Measurements from ENCODE around the gene PTPRT. TPM values are rescaled to one million over a fixed set of nuclear protein-coding genes. Genes with fewer than 3 reads are reported as not detected.

PTPRT gene
- polyA plus RNA-seq, 3 donors: not detected

DNA sequence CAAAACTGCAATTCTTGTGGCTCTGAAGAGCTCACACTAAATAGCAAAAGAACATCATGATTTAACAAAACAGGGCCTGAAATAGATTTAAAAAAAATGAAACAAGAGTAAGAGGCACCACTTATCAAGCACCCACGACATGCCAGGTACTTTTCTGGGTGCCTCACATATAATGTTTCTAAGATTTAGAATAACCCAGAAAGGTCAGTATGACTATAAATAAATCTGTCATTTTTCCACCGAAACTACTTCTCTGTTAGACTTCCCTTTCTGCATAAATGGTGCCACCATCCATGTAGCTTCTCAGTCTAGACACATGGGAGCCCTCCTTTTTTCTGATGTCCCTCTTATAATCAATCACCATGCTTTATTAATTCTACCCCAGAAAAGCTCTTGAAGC, 919.2 kb downstream of the PTPRT start:
- peaks cover 0 to 5% (median 3%) of the 10 kb centered on the region in 7 donors for H3K9me3 Mint-ChIP-seq
- peak overlapping the region in 1 of 7 donors; percentile 15 for H3K27ac Mint-ChIP-seq
- H3K4me2 ChIP-seq (replicated peaks; ENCODE audit: extremely low read depth, low read length, poor library complexity, severe bottlenecking): no peak overlapping the region
- no peak overlapping the region for H2AFZ ChIP-seq (ENCODE audit: insufficient read depth, low read depth, low read length, poor library complexity, severe bottlenecking)
- H3K27ac ChIP-seq (ENCODE audit: low read depth in 1 of 2, low read length in 2 of 2): no peak overlapping the region
- H4K20me1 ChIP-seq (ENCODE audit: insufficient read depth, low read length): no peaks in the 10 kb centered on the region
- H3K9ac ChIP-seq (ENCODE audit: insufficient read depth, low read length, poor library complexity, severe bottlenecking): no peak overlapping the region
- H3K36me3 Mint-ChIP-seq: no peaks in the 10 kb centered on the region
- no peak overlapping the region for H3K4me3 Mint-ChIP-seq
- WGBS (ENCODE audit: insufficient coverage): 50% methylated on average over 1 of the region's 2 CpGs
- H3K27me3 Mint-ChIP-seq (ENCODE audit: low read depth in 3 of 3): peaks cover 0 to 4% (median 0%) of the 10 kb centered on the region in 3 donors
- H3K36me3 ChIP-seq (replicated peaks in 1 of 2; ENCODE audit: control insufficient read depth in 1 of 2, insufficient read depth in 2 of 2, low read length in 2 of 2): no peaks in the 10 kb centered on the region
- no peak for DNase-seq
- TF ChIP-seq, protein P1, sequence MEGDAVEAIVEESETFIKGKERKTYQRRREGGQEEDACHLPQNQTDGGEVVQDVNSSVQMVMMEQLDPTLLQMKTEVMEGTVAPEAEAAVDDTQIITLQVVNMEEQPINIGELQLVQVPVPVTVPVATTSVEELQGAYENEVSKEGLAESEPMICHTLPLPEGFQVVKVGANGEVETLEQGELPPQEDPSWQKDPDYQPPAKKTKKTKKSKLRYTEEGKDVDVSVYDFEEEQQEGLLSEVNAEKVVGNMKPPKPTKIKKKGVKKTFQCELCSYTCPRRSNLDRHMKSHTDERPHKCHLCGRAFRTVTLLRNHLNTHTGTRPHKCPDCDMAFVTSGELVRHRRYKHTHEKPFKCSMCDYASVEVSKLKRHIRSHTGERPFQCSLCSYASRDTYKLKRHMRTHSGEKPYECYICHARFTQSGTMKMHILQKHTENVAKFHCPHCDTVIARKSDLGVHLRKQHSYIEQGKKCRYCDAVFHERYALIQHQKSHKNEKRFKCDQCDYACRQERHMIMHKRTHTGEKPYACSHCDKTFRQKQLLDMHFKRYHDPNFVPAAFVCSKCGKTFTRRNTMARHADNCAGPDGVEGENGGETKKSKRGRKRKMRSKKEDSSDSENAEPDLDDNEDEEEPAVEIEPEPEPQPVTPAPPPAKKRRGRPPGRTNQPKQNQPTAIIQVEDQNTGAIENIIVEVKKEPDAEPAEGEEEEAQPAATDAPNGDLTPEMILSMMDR (IDR thresholded peaks at IDR 0.05): no peak
- no peaks in the 10 kb centered on the region for H3K4me1 Mint-ChIP-seq
- H3K79me2 ChIP-seq (ENCODE audit: insufficient read depth, low read length): no peaks in the 10 kb centered on the region
- H3K27me3 ChIP-seq (ENCODE audit: control insufficient read depth in 2 of 2, insufficient read depth in 2 of 2, low read length in 2 of 2): no peaks in the 10 kb centered on the region
- no peaks in the 10 kb centered on the region for H3K4me1 ChIP-seq (ENCODE audit: control insufficient read depth in 1 of 2, insufficient read depth in 2 of 2, low read length in 2 of 2)
- intact Hi-C loops (cut with micrococcal nuclease): no loop called here
- H3K9me3 ChIP-seq (replicated peaks in 1 of 2; ENCODE audit: control insufficient read depth in 1 of 2, insufficient read depth in 1 of 2, low read length in 2 of 2): no peaks in the 10 kb centered on the region
- no peak overlapping the region for H3K4me3 ChIP-seq (replicated peaks in 1 of 3; ENCODE audit: low read depth in 2 of 3, low read length in 3 of 3)

DNA sequence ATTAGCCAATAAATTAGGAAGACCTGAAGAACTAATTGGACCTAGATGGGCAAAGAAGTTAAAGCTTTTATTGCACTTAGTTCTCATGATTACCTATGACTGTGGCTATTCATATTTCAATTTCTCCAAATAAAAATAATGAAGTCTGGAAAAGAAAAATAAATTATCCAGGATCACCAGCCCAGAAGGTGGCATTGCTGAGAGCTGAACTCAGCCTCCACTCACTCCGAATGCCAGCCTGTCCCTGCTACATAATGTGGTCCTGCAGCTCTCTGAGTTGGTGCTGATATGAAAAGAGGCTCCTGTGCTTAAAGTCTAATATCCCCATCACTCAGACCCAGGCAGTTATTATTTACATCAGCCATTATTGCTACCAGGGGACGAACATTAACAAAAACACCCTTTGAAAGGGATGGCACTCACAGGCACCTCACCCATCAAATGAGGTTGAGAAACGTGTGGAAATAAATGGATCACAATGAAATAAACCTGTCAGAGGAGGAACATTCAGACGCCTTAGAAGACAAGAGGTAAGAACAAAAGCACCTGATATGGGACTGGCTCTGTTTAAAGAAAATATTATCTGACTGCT, 921.8 kb downstream of the PTPRT start:
- H3K4me1 Mint-ChIP-seq: no peaks in the 10 kb centered on the region
- H3K9me3 ChIP-seq (replicated peaks in 1 of 2; ENCODE audit: control insufficient read depth in 1 of 2, insufficient read depth in 1 of 2, low read length in 2 of 2): no peaks in the 10 kb centered on the region
- no peak overlapping the region for H2AFZ ChIP-seq (ENCODE audit: insufficient read depth, low read depth, low read length, poor library complexity, severe bottlenecking)
- no peaks in the 10 kb centered on the region for H3K36me3 ChIP-seq (replicated peaks in 1 of 2; ENCODE audit: control insufficient read depth in 1 of 2, insufficient read depth in 2 of 2, low read length in 2 of 2)
- no peaks in the 10 kb centered on the region for H4K20me1 ChIP-seq (ENCODE audit: insufficient read depth, low read length)
- 67% methylated on average over 1 of the region's 4 CpGs for WGBS (ENCODE audit: insufficient coverage)
- no peaks in the 10 kb centered on the region for H3K79me2 ChIP-seq (ENCODE audit: insufficient read depth, low read length)
- DNase-seq: no peak
- no peak overlapping the region for H3K27ac ChIP-seq (ENCODE audit: low read depth in 1 of 2, low read length in 2 of 2)
- no peak overlapping the region for H3K4me3 ChIP-seq (replicated peaks in 1 of 3; ENCODE audit: low read depth in 2 of 3, low read length in 3 of 3)
- TF ChIP-seq, protein P1 (IDR thresholded peaks at IDR 0.05): no peak
- H3K27me3 Mint-ChIP-seq (ENCODE audit: low read depth in 3 of 3): peaks cover 0 to 4% (median 0%) of the 10 kb centered on the region in 3 donors
- no peak overlapping the region for H3K4me2 ChIP-seq (replicated peaks; ENCODE audit: extremely low read depth, low read length, poor library complexity, severe bottlenecking)
- H3K27ac Mint-ChIP-seq: no peak overlapping the region
- H3K4me3 Mint-ChIP-seq: no peak overlapping the region
- no peak overlapping the region for H3K9ac ChIP-seq (ENCODE audit: insufficient read depth, low read length, poor library complexity, severe bottlenecking)
- intact Hi-C loops (cut with micrococcal nuclease): no loop called here
- H3K36me3 Mint-ChIP-seq: no peaks in the 10 kb centered on the region
- no peaks in the 10 kb centered on the region for H3K4me1 ChIP-seq (ENCODE audit: control insufficient read depth in 1 of 2, insufficient read depth in 2 of 2, low read length in 2 of 2)
- H3K27me3 ChIP-seq (ENCODE audit: control insufficient read depth in 2 of 2, insufficient read depth in 2 of 2, low read length in 2 of 2): no peaks in the 10 kb centered on the region
- H3K9me3 Mint-ChIP-seq: peaks cover 0 to 9% (median 4%) of the 10 kb centered on the region in 7 donors

All from CD14-positive monocyte (primary cell).